Stomach (tissue), 9 donors: Measurements from ENCODE around the gene HELZ. TPM values are rescaled to one million over a fixed set of nuclear protein-coding genes. Genes with fewer than 3 reads are reported as not detected.
"Not testable (repeated sequence)": the region's sequence is repeated elsewhere in the genome, so short reads cannot be mapped to it uniquely, and the experiment has no call there.

Experiments
- DNase-seq, 2 donors: peaks; one replicate each; pipeline versions ENCODE4 v3.0.0 to v3.0.0-alpha.2; 2013 to 2019
- H3K27ac ChIP-seq, 5 donors: fragments of 200-600 bp in 4 of 5; sonication (generic) in 4 of 5; one replicate each; pipeline ENCODE4 v1.5.1; 2013 to 2019; ENCODE audit warnings: mild to moderate bottlenecking in 1 of 5, moderate library complexity in 1 of 5
- H3K27me3 ChIP-seq, 3 donors: fragments of 200-600 bp; sonication (generic); one replicate each; pipeline ENCODE4 v1.5.1; 2017 to 2019; ENCODE audit warnings: mixed run types in 1 of 3
- H3K36me3 ChIP-seq, 4 donors: fragments of 200-600 bp; sonication (generic); 1 replicate in 3 of 4; 2 replicates in 1 of 4; pipeline ENCODE4 v1.5.1; 2016 to 2019
- H3K4me1 ChIP-seq, 4 donors: fragments of 200-600 bp; sonication (generic); one replicate each; pipeline ENCODE4 v1.5.1; 2016 to 2019
- H3K4me3 ChIP-seq, 4 donors: fragments of 200-600 bp; sonication (generic) in 3 of 4; one replicate each; pipeline ENCODE4 v1.5.1; 2016 to 2019; ENCODE audit warnings: mild to moderate bottlenecking in 1 of 4
- H3K9me3 ChIP-seq, 4 donors: fragments of 200-600 bp; sonication (generic); one replicate each; pipeline ENCODE4 v1.5.1; 2016 to 2019
- EP300 ChIP-seq: sonication (generic); formaldehyde crosslinking; IDR thresholded peaks from one replicate; pipeline ENCODE4 v1.6.1; 2017; ENCODE audit warnings: antibody characterized with exemption
- POLR2A ChIP-seq, 4 donors: fragments of 450-650 bp; IDR thresholded peaks; one replicate each; pipeline ENCODE4 v1.6.1; 2016; ENCODE audit warnings: antibody characterized with exemption in 4 of 4, control low read depth in 2 of 4, mild to moderate bottlenecking in 1 of 4, moderate library complexity in 1 of 4
- POLR2AphosphoS5 ChIP-seq, 3 donors: sonication (generic); formaldehyde crosslinking; IDR thresholded peaks; one replicate each; pipeline ENCODE4 v1.6.1; 2016; ENCODE audit warnings: antibody characterized with exemption in 3 of 3
- WGBS, 5 donors: extraction: QIAGEN DNeasy Blood & Tissue Kit in 3 of 5; methylation state at CpG; one replicate each; pipeline versions ENCODE4 v1.1.5 to v1.1.7; 2013 to 2018; 5-methylcytosine and 5-hydroxymethylcytosine counted together
- intact Hi-C: fragments of 100-400 bp; cut with DNase I; formaldehyde crosslinking; loops from one replicate; pipeline ENCODE4 v1.15.1; 2023; ENCODE audit warnings: low total_unique reads
- polyA plus RNA-seq, 3 donors: library from polyadenylated mRNA; stranded (reverse); fragments of 200-250 nt; gene quantifications; one replicate each; pipeline ENCODE4 v1.2.3, GENCODE V29; 2013
- total RNA-seq, 5 donors: library from RNA; depleted of rRNA; stranded (reverse); fragments of >200 nt; gene quantifications; one replicate each; pipeline versions ENCODE4 v1.1.0 to v1.2.3, GENCODE V29; 2014 to 2016
- TF ChIP-seq, protein P1 (sequence below), 7 experiments: fragments of 450-650 bp in 4 of 7; fragments of 200-600 bp in 3 of 7; sonication (generic) in 3 of 7; IDR thresholded peaks; one replicate each; pipeline ENCODE4 v1.5.1; 2016 to 2019; ENCODE audit warnings: antibody characterized with exemption in 7 of 7, control low read depth in 2 of 7, mild to moderate bottlenecking in 1 of 7
- donor health status: healthy with polysubstance abuse.
- donor health status: Bipolar disorder and iron deficiency.
- donor health status: healthy.

HELZ gene
- total and polyA plus RNA-seq, 8 donors = 2.1 to 218 (median 40.4) TPM

DNA sequence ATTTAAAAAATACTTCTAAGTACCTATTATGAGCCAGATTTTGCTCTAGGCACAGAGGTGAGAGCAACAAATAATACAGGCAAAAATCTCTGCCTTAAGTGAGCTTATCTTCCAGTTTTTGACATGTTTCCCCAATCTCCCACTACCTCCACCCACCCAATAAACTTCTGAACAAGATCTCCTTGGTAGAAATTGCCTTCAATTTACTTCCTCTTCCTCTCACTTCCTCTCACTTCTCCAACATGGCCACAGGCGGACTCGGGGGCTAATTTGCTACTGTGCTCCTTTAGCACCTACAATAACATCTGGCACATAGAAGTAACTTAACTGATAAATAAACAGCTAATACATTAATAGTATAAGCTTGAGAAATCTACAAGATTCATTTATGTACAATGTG is 118.0 kb downstream of the HELZ start:
- TF ChIP-seq EP300 = no peak
- TF ChIP-seq POLR2AphosphoS5 (IDR thresholded peaks at IDR 0.05) = no peak
- TF ChIP-seq, protein P1, sequence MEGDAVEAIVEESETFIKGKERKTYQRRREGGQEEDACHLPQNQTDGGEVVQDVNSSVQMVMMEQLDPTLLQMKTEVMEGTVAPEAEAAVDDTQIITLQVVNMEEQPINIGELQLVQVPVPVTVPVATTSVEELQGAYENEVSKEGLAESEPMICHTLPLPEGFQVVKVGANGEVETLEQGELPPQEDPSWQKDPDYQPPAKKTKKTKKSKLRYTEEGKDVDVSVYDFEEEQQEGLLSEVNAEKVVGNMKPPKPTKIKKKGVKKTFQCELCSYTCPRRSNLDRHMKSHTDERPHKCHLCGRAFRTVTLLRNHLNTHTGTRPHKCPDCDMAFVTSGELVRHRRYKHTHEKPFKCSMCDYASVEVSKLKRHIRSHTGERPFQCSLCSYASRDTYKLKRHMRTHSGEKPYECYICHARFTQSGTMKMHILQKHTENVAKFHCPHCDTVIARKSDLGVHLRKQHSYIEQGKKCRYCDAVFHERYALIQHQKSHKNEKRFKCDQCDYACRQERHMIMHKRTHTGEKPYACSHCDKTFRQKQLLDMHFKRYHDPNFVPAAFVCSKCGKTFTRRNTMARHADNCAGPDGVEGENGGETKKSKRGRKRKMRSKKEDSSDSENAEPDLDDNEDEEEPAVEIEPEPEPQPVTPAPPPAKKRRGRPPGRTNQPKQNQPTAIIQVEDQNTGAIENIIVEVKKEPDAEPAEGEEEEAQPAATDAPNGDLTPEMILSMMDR (IDR thresholded peaks at IDR 0.05) = no peak
- no peak for TF ChIP-seq POLR2A (IDR thresholded peaks at IDR 0.05)
- intact Hi-C loops = no loop called here
- peaks cover 10 to 51% (median 43%) of the 10 kb centered on the region in 4 donors for H3K36me3 ChIP-seq
- H3K27me3 ChIP-seq = no peaks in the 10 kb centered on the region
- H3K4me3 ChIP-seq = no peak overlapping the region
- no peaks in the 10 kb centered on the region for H3K9me3 ChIP-seq
- no peak overlapping the region for H3K27ac ChIP-seq
- WGBS, 5 donors = 40 to 90% (median 47%) methylated on average over 2 of the region's 2 CpGs
- no peak for DNase-seq
- H3K4me1 ChIP-seq = peaks cover 0 to 16% (median 8%) of the 10 kb centered on the region in 4 donors

DNA sequence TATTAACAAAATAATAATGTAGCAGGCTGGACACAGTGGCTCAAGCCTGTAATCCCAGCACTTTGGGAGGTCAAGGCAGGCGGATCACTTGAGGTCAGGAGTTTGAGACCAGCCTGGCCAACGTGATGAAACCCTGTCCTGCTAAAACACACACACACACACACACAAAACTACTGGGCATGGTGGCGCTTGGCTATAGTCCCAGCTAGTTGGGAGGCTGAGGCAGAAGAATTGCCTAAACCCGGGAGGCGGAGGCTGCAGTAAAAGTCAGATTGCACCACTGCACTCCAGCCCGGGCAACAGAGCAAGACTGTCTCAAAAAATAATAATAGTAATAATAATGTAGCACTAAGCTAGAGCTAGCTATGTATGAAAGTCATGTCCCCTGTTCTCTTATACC is 118.5 kb downstream of the HELZ start:
- H3K9me3 ChIP-seq, H3K4me3 ChIP-seq, H3K27me3 ChIP-seq, H3K27ac ChIP-seq, intact Hi-C loops, DNase-seq: not testable (repeated sequence)
- Histone ChIP-seq H3K4me1 (peaks cover 0 to 21% (median 8%) of the 10 kb centered on the region in 4 donors), H3K36me3 (peaks cover 10 to 56% (median 43%) of the 10 kb centered on the region in 4 donors)
- WGBS, 5 donors = 89 to 92% (median 89%) methylated on average over 5 to 6 of the region's 6 CpGs

DNA sequence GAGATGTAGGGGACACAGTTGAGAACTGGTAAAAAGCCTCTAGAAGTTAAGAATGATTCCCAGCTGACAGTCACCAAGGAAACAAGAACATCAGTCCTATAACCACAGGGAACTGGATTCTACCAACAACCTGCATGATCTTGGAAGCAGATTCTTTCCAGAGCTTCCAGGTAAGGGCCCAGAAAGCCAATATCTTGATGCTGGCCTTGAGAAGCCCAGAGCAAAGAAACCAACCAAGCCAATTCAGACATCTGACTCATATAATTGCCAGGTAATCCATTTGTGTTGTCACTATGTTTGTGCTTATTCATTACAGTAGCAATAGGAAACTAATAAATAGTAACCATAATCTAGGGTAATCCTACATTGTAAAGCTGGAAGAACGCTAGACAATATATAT is 119.1 kb downstream of the HELZ start:
- 91 to 96% (median 92%) methylated on average over 1 of the region's 1 CpG for WGBS, 5 donors

DNA sequence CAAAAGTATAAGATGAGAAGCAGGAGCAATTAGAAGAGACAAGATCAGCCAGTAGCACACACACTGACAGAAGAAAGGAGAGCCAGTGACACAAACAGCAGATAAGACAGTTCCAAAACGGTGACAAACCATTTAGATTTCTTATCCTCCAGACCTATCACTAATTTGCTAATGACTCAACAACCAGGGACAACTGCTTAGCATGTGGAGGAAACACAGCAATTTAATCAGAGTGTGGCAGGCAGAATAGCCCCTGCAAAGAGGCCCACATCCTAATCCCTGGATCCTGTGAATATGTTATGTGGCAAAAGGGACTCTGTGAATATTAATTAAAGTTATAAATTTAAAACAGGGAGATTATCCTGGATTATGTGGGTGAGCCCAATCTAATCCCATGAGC is 119.6 kb downstream of the HELZ start:
- intact Hi-C loops = no loop called here
- peak overlapping the region in 1 of 5 donors; percentile 10 for H3K27ac ChIP-seq
- no peak for TF ChIP-seq POLR2A (IDR thresholded peaks at IDR 0.05)
- TF ChIP-seq POLR2AphosphoS5 (IDR thresholded peaks at IDR 0.05) = no peak
- no peak for TF ChIP-seq EP300
- TF ChIP-seq, protein P1 (IDR thresholded peaks at IDR 0.05) = no peak

More for the DNA sequence above, 119.1 kb downstream of the HELZ start:
- H3K4me1 ChIP-seq = peaks cover 0 to 27% (median 8%) of the 10 kb centered on the region in 4 donors
- H3K36me3 ChIP-seq = peaks cover 10 to 62% (median 45%) of the 10 kb centered on the region in 4 donors
- no peaks in the 10 kb centered on the region for H3K27me3 ChIP-seq
- intact Hi-C loops = no loop called here
- no peaks in the 10 kb centered on the region for H3K9me3 ChIP-seq
- H3K4me3 ChIP-seq = no peak overlapping the region
- no peak for DNase-seq
- TF ChIP-seq, protein P1 (IDR thresholded peaks at IDR 0.05) = no peak
- TF ChIP-seq EP300 (no peak), POLR2AphosphoS5 (IDR thresholded peaks at IDR 0.05) (no peak), POLR2A (IDR thresholded peaks at IDR 0.05) (no peak)
- H3K27ac ChIP-seq = peak overlapping the region in 1 of 5 donors; percentile 10

DNA sequence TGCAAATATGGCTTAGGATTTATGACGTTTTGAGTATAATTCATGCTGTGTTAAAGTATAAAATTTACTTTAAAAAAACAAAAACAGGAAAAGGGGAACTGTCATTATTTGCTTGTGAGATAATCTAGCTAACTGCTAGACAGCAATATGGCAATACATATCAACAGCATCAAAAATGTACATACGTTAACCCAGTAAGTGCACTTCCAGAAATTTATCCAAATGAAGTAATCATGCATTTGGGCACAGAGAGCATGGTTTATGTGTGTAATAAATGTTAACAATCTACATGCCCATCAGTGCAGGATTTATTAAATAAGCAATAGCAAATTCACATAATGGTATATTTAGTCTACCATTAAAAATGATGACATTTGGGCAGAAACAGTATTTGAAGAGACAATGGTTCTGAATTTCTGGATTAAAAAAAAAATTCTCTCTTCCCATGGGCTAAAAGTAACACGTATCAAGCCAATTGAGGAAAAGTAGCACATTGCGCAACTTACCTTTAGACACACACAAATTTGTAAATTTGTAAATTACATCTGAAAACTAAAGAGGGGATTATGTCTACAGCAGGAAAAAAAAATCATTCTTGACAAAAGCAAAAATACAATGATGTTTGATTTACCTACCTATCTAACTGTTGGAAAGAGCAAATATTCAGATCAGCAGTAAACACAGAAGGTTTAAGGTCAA is 120.4 kb downstream of the HELZ start:
- peaks cover 20 to 74% (median 59%) of the 10 kb centered on the region in 4 donors for H3K36me3 ChIP-seq
- H3K27me3 ChIP-seq = no peaks in the 10 kb centered on the region
- no peak overlapping the region for H3K4me3 ChIP-seq
- H3K9me3 ChIP-seq = no peaks in the 10 kb centered on the region
- H3K27ac ChIP-seq = no peak overlapping the region
- intact Hi-C loops = no loop called here
- WGBS, 5 donors = 69 to 82% (median 72%) methylated on average over 4 of the region's 4 CpGs
- TF ChIP-seq EP300 (no peak), POLR2AphosphoS5 (IDR thresholded peaks at IDR 0.05) (no peak), POLR2A (IDR thresholded peaks at IDR 0.05) (no peak)
- TF ChIP-seq, protein P1 (IDR thresholded peaks at IDR 0.05) = no peak
- DNase-seq = no peak
- peaks cover 0 to 31% (median 8%) of the 10 kb centered on the region in 4 donors for H3K4me1 ChIP-seq

More for the DNA sequence above, 119.6 kb downstream of the HELZ start:
- Histone ChIP-seq H3K9me3 (no peaks in the 10 kb centered on the region), H3K36me3 (peaks cover 14 to 66% (median 50%) of the 10 kb centered on the region in 4 donors), H3K4me3 (no peak overlapping the region), H3K27me3 (no peaks in the 10 kb centered on the region), H3K4me1 (peaks cover 0 to 31% (median 8%) of the 10 kb centered on the region in 4 donors)
- WGBS, 5 donors = 21 to 41% (median 32%) methylated on average over 1 of the region's 1 CpG
- DNase-seq = no peak
